G401 (cell line): ENCODE data around the gene PAH. TPM values are rescaled to one million over a fixed set of nuclear protein-coding genes. Genes with fewer than 3 reads are reported as not detected.
A peak's percentile ranks its signal among the peaks of the same experiment; 100 is the strongest.

ENCODE experiments used
- DNase-seq: peaks from one replicate; pipeline ENCODE4 v3.0.0-alpha.2; 2015; ENCODE audit warnings: low spot score
- in situ Hi-C: cut with HindIII; loops from 2 replicates; pipeline ENCODE4 v1.10.0; 2016; ENCODE audit warnings: low sequenced_read_pairs, mixed read lengths
- total RNA-seq: library from RNA; depleted of rRNA; stranded (reverse); fragments of >200 nt; shearing (Covaris generic); gene quantifications from 2 replicates; pipeline ENCODE4 v1.2.3, GENCODE V29; 2014

Gene PAH
- total RNA-seq, 1 experiment from 2014 or later: not detected

DNA sequence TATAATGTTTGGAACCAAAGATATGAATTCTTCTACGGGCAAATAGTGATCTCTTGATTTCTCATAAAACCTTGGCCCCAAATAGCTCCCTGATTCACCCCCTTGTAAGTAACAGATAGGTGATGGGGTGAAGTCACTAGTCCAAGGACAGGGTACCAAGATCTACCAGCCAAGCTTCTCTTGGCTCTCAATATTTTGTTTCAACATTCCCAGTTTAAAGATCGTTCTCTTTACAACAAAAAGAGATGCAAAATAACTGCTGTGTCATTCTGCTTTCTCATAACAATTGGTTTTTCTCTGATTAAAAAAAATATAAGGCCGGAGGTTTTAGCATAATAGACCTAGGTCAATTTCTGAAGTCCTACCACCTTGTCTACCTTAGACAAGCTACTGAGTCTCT lies 11.8 kb downstream of the PAH start:
- in situ Hi-C loops: no loop called here

DNA sequence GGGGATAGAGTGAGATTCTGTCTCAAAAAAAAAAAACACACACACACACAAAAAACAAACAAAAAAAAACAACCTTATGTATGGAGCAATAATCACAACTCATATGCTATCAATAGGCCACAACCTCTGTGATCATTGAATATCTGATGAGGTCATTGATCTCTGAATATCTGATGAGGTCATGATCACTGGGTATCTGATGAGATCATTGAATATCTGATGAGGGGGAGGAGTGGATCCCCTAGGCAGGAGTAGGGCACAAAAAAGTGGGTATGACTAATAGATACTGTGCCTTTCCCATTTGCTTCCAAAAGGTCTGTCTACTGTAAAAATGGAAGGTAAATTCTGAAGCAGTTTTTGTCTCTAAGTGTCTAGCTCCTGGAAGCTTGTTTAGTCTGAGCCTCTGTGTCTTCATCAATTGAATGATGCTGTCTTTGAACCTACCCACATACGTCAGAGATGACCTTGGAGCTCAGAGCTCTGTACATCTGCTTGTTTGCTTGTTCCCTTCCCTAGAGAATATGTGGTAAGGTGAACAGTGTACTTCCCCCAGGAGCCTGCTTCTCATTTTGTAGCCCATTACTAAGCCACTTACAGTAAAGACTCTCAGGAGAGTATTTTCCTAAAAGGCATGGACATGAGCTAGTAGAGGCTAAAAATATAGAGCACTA lies 13.6 kb downstream of the PAH start:
- in situ Hi-C loops: no loop called here
- no peak for DNase-seq

More for the DNA sequence above, 11.8 kb downstream of the PAH start:
- DNase-seq: no peak

DNA sequence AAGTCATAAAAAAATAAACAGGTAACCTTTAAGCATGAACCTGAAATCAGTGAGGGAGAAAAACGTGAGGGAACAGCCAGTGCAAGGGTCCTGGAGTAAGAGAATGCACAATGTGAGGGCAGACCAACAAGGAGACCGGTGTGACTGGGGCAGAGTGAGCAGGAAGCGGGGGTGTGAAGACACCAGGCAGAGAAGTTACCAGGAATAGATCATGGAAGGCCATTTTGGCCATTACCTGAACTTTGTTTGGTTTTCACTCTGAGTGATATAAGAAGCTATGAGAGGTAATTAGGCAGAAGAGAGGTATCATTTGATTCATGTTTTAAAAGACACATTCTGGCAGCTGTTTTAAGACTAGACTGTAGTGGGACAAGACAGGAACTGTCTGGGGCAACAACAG lies 15.0 kb downstream of the PAH start:
- in situ Hi-C loops: no loop called here
- no peak for DNase-seq

DNA sequence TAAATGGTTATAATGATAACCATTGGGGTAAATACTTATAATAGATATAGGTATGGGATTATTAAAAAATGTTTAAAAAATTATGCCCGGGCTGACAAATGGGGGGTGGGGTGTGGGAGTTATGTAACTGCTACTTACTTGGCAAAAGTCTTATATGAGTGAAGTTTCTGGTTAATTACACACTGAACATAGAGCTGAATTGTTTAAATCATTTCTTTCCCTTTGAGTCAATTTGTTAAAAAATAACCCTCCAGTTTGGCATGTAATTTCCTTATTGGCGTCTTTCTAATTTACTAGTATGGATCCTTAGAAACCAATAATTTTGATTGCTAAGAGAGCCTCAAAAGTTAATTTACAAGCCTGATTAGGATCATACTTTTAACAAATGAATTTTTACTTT lies 16.7 kb downstream of the PAH start:
- DNase-seq: no peak
- in situ Hi-C loops: no loop called here

DNA sequence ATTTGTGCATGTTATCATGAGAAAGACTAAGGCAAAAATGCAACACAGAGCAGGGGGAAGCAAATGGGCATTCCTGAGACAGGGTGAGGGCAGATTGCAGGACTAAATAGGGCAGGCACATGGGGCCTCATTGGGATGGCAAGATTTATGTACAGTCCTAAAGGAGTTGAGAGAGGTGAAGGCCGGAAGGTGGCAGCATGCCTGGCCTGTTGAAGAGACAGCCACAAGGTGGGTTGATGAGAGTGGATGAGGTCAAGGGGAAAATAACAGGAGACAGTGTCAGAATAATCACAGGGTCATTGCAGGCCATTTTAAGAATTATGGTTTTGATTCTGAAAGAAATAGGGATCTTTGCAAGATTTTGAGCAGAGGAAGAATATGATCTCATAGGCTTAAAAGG lies 21.0 kb downstream of the PAH start:
- no peak for DNase-seq
- in situ Hi-C loops: no loop called here

DNA sequence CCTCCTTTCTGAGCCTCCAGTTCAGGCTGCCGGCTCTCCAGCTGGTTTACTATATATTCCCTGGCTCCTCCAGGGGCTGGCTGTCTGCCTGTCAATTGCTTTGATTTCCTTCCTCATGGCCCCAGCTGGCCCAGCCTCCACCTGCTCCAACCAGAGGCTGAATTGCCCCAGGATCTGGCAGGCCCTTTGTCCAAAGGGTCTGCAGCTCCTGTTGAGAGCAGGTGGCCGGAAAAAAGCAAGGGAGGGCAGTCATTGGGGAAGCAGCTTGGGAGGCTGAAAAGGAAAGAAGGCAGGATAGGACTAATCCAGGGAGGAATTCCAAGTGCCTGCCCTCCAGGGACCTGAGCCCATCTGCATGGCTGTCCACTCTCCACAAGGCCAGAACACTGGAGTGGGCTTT lies 25.3 kb downstream of the PAH start:
- in situ Hi-C loops: no loop called here
- DNase-seq: no peak

DNA sequence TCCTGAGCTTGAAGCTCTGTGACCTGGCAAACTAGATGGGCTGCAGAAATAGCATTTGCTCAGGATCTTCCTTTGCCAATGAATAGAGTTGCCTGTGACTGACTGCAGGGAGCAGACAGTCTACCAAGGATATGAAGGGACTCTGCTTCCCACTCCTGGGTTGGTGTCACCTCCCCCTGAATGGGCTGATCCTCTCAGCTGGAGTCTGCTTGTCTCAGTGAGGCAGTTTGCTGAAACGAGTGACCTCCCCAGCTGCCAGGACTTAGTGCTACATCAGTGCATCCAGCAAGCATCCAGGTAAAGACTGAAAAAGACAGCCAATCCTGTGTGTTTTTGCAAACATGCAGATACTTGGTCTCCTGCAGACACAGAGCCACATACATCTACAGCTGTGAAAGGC lies 28.5 kb downstream of the PAH start:
- in situ Hi-C loops: no loop called here
- DNase-seq: no peak

DNA sequence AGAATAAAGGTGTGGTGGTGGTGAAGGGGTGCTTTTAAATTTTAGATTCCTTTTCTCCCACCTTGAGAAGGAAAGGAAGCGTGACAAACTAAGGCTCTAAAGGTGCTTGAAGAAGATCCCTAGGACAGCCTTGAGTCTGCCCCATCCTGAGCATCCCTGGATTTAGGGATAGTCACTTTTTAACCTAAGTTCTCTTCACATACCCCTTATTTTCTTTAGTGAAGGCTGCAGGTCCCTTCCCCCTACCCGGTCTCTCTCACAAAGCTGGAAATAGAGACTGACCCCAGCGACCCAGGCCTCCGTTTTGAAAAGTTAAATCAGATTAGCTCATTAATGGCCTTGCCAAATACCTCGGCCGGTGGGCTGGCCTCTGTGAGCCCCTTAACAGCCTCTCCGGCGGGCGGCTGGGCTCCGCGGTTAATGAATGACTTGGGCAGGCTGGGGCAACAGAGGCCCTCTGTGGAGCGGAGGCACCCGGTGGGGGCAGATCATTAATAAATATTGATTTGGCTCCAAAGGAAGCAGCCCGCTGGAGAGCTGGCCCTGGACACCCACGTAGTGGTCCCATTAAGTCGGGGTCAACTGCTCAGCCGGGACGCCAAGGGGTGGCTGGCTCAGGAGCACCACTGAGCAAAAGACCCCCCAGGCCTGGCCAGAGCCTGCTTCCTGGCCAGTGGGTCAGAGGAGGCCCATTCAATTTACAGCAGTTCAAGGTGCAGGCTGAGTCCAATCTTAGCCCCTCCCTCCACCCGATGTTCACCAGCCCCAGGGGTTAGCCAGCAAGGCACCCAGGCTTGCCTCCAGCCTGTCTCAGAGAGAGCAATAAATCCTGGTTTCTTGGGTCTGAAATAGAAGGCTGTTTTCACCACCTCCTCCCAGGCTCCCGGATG lies 31.8 kb downstream of the PAH start:
- in situ Hi-C loops: no loop called here
- DNase-seq: no peak

DNA sequence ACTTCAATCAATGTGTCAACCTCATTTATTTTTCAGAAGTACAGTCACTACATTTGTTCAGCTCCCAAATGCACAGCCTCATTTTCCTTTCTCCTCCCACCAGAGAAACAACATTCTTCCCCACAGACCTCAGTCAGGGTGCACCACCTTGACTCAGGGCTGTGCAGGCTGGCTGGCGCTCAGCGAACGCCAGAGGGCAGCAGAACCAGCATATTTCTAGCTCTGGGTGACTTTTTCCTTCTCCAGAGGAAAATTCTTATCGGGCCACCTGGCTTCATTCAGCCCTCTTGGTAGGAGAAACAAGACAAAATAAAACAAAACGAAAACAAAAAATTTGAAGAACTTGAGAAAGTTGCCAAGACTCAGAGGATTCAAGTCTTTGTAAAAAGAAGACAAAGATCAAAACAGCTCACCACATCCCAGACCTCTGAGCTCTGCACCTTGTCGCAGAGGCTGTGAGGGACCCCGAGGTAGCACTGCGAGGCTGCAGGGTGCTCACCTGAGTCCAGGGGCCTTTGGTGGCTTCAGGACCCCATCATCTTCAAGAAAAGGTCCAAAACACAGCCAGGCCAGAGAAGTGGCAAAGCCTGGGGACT lies 33.7 kb downstream of the PAH start:
- peak; percentile 34 for DNase-seq
- in situ Hi-C loops: no loop called here

DNA sequence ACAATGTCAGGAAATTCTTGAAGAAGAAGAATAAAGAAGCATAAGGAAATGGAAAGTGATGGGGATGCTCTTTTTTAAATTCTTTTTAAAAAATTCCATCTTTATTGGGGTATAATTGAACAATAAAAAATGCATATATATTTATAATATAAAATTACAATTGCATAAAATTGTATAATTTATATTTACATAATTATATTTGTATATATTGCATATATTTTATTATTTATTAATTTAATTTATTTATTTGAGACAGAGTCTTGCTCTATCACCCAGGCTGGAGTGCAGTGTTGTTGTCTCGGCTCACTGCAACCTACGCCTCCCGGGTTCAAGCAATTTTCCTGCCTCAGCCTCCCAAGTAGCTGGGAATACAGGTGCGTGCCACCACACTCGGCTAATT lies 36.3 kb downstream of the PAH start:
- in situ Hi-C loops: no loop called here
- no peak for DNase-seq

DNA sequence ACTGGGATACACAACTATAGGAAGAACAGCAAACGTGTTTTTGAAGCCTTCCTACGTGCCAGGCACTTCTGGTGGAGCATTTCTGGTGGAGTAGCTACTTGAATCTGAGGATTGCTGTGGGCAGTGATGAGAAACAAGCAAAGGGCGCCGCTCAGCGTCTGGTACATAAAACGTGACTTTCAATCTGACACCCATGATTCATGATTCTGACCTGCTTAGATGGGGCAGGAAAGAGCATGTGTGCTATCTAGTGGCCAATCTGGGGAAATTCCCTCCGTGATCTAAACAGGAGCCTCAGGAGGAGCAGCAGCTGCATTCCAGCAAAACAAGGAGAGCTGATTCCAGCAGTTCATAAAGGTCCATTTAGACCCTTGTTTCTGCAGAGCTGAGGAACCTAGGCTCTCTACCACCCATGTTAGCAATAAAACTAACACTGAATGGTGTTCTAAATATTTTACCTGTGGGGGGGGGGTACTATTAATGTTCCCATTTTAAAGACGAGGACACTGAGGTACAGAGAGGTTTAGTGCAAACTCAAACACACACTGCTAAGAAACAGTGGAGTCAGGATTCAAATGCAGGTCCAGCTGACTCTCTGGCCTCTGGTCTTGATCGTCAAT lies 37.8 kb downstream of the PAH start:
- peak; percentile 29 for DNase-seq
- in situ Hi-C loops: no loop called here

DNA sequence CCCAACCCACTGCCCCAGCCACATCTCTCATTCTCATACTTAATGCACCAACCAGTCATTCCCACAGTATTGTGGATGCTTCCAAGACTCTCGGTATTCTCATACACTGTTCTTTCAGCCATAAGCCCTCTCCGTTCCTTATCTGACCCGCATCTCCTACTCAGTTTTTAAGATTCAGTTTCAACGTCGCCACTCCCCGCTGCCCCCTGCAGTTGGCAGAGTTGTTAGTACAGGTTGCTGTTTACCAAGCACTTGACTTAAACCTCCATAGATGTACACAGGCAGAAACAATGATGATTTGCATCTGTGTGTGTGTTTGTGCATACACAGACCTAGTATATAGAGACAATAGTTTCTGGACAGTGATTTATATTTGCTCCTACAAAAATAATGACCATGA lies 40.2 kb downstream of the PAH start:
- in situ Hi-C loops: no loop called here
- no peak for DNase-seq

DNA sequence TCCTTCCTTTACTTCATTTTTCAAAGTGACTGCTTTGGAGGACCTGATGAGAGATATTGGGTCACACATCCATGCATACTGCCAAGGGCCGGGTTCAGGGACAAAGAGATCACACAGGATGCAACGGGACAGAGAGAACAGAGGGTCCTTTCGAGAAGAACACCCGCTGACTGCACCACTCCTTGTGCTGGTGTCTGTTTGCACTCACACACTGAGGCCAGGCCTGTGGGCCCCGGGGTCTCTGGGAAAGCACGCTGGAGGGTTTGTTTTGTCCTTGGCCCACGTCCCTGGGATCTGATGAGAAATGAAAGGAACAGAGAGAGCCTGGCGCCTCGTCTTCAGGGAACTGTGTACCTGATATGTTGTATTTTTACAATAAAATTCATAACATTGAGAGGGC lies 42.2 kb downstream of the PAH start:
- no peak for DNase-seq

DNA sequence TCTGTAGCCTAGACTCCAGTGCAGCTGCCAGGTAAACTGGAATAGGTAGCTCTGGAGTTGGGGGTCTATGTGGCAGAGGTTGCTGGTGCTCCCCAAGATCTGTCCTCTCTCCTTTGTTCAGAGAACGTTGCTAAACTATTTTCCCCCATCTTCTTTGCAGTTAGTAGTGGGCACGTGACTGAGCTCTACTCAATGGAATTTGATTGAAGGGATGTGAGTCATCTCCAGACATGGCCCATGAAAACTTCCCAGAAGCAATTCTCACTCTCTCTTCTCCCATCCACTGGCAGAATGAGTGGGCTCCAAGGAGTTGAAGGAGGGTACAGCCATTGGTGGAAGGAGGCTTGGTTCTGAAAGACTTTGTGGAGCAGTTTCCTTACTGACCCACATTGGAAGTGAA lies 44.0 kb downstream of the PAH start:
- in situ Hi-C loops: no loop called here
- no peak for DNase-seq

More for the DNA sequence above, 42.2 kb downstream of the PAH start:
- in situ Hi-C loops: no loop called here

DNA sequence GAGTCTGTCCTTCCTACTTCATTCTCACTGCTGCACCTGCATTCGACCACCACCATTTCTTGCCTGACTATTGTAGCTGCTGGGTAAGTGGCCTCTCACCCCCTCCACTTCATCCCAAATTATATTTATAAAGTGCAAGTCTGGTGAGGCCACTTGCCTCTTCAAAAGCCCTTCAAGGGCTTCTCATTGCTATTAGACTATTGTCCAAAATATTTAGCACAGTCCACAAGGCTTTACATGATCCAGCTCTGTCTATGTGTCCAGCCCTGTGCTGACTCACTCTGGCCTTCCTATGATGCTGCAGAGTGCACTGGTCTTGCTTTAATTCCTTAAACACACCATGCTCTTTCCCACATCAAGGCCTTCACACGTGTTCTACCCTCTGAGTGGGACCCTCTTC lies 46.0 kb downstream of the PAH start:
- in situ Hi-C loops: no loop called here
- no peak for DNase-seq

DNA sequence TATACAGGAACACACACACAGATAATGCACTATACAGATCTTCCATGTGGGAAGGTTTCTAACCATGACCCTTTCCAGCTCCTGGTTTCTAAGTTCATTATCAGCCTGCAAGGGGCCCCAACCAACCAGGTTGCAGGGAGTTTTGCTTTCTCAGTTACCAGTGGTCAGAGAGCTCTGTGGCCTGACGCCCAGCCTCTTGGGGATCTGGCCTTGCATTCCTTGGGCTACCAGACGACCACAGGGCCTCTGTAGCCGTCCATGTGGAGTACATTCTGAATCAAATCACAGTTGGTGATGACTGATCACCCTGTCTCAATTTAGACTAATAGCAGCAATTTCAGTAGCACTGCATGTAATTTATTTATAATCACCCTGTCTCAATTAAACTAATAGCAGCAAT lies 47.5 kb downstream of the PAH start:
- DNase-seq: no peak
- in situ Hi-C loops: no loop called here

DNA sequence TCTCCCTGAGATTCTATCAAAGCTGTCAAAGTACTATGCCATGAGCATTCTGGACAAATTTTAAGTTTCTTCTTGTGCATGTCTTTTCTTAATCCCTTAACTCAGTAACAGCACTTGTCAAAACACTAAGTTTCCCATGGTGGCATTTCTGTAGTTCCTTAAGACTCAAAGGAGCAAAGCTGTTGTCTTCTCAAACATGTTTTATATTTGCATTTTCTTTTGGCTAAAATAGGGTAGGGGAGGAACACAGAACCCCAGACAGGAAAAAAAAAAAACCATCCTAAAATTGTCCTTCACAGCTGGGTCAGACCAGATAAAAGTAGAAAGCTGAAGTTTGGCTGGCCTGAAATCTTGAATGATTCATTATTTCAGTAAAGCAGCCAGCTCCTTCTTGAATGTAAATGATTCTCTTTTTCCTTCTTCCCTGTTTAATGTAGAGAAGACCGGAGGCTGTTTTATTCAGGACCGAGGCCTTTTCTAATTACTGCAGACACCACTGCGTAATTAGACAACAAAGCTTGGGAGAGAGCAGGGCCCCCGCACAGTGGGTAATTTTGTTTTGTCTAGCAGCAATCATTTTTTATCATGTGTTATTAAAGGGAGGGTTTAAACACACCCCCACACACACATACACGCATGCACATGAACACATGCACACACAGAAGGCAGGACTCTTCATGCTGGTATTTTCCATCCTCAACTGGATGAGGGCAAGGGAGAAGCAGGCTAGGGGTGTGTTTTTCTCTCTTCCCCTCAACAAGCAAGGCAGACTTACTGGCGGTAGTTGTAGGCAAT lies 51.0 kb downstream of the PAH start:
- in situ Hi-C loops: no loop called here

DNA sequence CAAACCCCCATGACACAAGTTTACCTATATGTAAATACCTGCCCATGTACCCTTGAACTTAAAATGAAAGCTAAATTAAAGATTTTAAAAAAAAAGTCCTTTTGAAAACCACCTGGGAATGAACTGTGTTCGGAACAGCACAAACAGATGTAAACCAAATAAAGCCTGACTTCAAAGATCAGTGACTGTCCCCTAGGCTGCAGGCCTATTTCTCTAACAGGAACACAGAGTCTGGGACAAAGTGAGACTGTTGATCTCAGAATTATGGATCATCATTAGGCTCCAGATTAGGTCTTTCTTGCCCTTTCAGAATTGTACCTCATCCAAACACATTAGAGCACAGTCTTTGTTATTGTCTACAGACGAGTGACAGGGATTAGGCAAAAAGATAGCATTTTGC lies 54.6 kb downstream of the PAH start:
- in situ Hi-C loops: no loop called here
- DNase-seq: no peak

More for the DNA sequence above, 51.0 kb downstream of the PAH start:
- no peak for DNase-seq

DNA sequence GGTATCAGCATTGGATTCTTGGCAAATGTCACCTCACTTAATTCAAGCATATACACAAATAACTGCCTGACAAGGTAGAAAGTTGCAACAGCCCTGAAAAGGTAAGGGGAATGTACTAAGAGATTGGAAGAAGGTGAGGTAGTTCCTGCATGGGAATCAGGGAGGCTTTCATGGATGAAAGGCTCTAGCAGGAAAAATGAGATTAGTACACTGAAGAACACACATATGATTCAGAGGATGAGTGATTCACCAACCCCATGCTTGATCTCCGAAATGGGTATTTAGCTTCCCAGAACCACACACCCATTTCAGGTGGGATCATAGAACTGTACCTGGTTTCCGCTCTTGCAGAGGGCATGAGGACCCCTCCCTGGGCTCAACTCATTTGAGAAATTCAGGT lies 65.8 kb downstream of the PAH start:
- in situ Hi-C loops: no loop called here

More for the DNA sequence above, 65.8 kb downstream of the PAH start:
- no peak for DNase-seq
